ENCODE data around the gene MCM7.
A peak's percentile ranks its signal among the peaks of the same experiment; 100 is the strongest.

Gene MCM7

GRCh38 chr7:100065452-100066186 is 35.6 kb downstream of the MCM7 start:
- DNase-seq = no peak

- DNase-seq = no peak
These were observed 37.0 kb downstream of the MCM7 start for GRCh38 chr7:100064162-100064561.

- DNase-seq = no peak
These were observed 37.8 kb downstream of the MCM7 start for GRCh38 chr7:100063376-100063775.

GRCh38 chr7:100061518-100062193 is 39.5 kb downstream of the MCM7 start:
- DNase-seq = no peak

GRCh38 chr7:100059251-100059739 is 41.9 kb downstream of the MCM7 start:
- no peak for DNase-seq

- no peak for DNase-seq
These were observed 44.2 kb downstream of the MCM7 start for GRCh38 chr7:100057006-100057405.

- peak; percentile 56 for DNase-seq
These were observed 48.0 kb downstream of the MCM7 start for GRCh38 chr7:100053215-100053614.

- no peak for DNase-seq
These were observed 49.6 kb downstream of the MCM7 start for GRCh38 chr7:100051611-100052010.

- peak; percentile 31 for DNase-seq
These were observed 51.5 kb downstream of the MCM7 start, which contains the start of gene ZSCAN21 for GRCh38 chr7:100049441-100050291. Gene ZSCAN21 (plus strand): TSS chr7:100049774. CDS start chr7:100057007, 7,233 bp downstream.

- DNase-seq = no peak
These were observed 52.5 kb downstream of the MCM7 start for GRCh38 chr7:100048680-100049079.

- no peak for DNase-seq
These were observed 56.5 kb downstream of the MCM7 start for GRCh38 chr7:100044718-100045117.
